NCI-H526 treated with DMSO at 0.1 percent for 48 hours (cell line): ENCODE results near the gene MARS1.
A peak's percentile ranks its signal among the peaks of the same experiment; 100 is the strongest.

Experiments
- DNase-seq: peaks from one replicate; lab custom pipeline; 2025; lab: John Stamatoyannopoulos, UW

The MARS1 gene

DNA sequence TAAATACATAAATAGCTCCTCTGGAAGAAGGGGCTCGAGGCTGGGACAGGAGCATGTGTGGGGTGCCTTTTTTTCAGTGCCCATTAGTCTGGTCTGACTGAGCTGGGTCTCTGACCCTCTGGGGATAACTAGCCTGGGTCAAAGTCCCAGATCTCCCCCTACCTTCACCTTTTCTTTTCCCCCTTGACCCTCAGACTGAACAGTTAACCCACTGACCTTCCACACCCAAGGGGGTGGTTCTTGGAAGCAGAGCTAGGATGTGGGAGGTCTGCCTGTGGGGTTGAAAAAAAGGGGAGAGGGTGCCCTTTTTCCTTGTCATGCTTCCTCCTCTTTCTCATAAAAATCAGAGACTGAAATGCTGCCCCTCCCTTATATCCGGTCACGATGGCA, 29.2 kb upstream of the MARS1 start:
- DNase-seq: no peak

DNA sequence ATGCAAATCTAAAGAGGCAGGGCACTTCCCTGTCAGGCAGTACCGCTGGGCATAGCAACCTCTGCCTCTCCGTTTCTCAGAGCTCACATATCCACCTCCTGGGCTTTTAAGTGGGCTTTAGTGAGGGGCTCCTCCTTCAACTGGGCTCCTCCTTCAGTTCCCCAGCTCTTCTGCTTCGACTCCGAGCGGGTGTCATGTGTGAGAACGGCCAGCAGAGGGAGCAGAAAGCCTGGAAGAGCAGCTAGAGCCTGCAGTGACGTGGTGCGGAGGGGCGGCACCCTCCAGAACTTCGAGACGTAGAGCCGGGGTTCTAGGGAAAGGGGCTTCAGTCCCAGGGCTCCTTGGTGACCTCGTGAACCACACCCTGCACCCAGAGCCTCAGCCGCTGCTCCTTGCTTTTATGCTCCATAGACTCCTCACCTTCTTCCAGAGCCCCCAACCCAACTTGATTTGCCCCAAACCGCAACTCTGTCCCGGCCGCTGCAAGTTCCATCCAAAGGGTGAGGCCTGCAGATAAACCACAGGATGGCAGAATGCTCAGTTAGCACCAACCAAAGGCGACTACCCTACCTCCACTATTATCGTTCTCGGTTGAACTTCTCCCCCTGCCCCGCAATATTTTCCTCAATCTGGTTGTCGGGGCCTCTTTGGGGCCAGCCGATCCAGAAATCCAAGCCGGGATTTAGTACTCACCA, 28.7 kb upstream of the MARS1 start:
- DNase-seq: peak; percentile 86

DNA sequence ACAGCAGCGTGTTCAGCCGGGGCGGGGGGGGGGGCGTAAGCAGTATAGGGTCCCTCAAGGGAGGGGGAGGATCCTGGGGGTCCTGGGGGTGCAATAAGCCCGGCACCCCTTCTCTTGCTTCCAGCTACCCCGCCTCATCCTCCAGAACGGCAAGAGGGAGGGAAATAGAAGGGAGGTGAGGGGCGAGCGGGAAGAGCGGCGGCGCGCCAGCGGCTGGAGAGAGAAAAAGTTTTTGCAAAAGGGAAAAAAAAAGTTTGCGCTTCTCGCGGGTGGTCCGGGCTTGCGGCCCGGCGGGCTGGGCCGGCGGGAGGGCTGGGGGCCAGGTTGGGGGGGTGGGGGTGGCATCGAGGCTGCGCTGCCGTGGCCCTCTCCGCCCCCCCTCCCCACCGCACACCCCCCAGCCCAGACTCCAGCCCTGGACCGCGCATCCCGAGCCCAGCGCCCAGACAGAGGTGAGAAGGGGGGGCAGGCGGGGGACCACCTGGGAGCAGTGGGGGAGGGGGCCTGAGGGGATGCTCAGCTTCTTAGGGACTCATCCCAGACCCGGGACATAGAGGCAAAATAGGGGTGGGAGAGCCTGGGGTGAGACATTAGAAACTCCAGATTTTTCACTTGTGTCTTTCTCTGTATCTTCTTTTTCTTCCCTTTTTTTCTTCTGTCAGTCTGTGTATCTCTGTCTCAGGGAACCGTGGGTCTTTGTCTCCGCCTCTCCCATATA, 28.0 kb upstream of the MARS1 start, which contains the start of gene GLI1:
TSS of gene GLI1 (plus strand) at position 36 of the 718 bp plus-strand sequence. CDS start 3,907 bp downstream, outside the sequence.
- DNase-seq: peak; percentile 62

DNA sequence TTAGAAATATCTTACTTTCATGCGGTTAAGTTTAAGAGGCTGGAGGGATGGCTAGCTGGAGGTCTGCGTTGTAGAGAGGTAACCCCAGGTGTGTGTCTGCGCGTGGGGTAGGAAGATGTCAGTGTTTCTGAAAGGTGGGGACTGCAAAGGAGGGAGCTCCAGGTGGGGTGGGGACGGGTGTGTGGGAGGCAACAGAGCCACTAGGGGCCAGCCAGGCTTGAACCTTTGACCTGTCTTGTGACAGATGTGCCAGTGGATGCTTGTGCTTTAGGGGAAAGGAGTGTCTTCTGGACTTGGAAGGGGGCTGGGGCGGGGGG, 27.4 kb upstream of the MARS1 start:
- no peak for DNase-seq

DNA sequence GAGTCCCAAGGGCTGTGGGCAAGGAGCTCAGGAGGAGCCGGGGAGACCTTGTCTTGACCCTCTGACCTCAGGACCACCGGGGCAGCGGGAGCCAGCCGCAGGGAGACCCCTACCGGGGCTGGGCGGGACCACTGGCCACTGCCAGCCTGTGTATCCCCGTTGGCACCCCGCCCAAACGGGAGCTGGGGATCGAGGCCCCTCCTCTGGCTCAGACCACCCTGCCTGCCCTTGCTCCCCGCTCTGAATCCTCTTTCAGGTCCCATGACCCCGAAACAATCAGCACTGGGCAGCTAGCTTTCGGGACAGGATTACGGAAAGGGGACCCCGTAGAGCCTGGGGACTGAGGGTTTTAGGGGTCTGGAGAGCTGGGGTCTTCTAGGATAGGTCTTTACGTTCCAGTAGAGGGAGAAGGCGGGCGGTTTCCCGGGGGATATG, 27.0 kb upstream of the MARS1 start:
- no peak for DNase-seq

DNA sequence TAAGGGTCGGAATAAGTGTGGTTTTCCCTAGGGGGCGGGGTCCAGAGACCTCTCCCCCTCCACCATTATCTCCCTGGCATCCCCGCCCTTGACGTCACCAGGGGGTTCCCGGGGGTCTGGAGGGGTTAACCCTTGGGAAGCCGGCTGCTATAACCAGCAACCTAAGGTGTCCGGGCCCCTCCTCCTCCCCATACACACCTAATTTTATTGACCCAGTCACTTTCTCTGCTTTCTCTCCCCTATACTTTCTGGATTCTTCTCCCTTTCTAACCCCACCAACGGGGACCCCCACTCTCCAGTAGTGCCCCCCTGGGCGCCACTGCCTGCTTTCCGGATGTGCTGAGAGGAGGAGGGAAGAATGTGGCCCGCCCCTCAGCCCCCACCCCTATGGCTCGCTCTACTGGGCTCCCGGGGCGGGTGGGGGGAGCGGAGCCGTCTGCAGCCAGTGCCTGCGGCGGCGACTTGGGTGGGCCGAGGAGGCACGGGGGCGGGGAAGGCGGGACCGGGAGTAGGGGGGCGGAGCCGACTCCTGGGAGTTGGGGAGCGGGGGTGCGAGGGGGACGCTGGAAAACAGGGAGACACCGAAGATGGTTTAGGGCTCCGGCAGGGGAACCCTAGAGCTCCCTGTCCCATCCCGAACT, 26.5 kb upstream of the MARS1 start:
- no peak for DNase-seq

DNA sequence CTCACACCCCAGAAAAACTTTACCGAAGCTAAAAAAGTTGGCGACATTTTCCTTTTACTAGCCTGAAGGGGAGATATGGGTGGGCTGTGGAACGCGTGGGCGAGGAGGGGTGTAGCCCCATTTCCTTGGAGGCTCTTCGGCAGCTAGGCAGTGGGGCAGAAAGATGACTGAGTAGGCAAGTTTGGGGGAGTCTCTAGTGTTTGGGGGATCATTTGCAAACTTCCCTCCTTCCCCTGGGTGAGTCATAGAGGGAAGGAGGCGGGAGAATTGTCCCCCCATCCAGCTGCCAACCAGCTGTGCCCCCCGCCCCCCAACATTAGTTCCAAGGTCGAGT, 26.0 kb upstream of the MARS1 start:
- DNase-seq: no peak

DNA sequence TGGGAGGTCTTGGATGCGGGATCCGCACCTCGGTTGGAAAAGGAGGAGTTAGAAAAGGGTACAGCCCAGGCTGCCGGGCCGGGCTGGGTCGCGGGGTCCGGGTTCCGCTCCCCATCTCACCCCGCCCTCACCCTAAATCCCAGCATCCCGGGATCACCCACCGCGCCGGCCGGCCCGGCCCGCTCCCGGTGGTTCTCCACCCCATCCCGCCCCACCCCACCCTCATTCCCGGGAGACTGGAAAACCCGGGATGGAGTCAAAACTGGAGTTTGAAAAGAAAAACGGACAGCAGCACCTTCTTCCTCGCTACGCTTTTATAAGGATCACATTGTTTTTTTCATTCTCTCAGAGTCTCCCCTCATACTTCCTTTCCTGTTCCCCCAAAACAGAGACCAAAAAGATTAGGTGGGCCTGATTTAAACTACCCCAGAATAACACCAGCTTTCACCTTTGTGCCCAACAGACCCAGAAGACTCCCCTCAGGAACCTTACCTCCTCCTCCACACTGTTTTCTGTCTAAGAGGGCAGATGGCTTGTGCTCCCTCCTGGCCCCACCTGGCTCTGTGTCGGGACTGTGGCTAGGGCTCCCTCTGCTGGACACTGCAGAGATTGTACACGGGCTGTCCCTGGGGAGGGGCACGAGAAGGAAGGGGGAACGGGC, 25.5 kb upstream of the MARS1 start:
- DNase-seq: peak; percentile 92

DNA sequence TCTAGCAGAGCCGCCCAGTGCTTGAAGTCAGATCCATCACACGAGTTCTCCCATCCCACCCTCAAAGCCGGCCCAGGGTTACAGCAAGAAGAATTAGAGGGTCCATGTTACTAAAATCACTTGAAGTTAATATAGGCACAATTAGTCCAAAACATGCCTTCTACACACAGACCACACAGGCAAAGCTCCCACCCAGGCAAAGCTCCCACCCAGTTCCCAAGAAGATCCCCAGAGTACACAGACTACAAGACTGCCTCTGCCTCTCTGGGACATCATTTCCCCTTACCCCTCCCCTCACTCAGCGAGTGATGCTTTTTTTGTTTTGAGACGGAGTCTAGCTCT, 25.0 kb upstream of the MARS1 start:
- no peak for DNase-seq

DNA sequence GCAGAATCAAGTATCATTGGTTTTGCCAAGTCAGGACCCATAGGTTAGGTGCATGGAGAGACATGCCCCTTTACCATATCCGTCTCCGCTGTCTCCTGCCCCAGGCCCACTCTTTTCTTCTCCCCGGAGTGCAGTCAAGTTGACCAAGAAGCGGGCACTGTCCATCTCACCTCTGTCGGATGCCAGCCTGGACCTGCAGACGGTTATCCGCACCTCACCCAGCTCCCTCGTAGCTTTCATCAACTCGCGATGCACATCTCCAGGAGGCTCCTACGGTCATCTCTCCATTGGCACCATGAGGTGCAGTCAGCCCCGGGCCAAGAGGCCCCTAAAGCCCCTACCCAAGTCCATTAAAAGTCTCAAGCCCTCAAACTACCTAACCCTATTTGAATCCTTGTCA, 23.3 kb upstream of the MARS1 start:
- no peak for DNase-seq

DNA sequence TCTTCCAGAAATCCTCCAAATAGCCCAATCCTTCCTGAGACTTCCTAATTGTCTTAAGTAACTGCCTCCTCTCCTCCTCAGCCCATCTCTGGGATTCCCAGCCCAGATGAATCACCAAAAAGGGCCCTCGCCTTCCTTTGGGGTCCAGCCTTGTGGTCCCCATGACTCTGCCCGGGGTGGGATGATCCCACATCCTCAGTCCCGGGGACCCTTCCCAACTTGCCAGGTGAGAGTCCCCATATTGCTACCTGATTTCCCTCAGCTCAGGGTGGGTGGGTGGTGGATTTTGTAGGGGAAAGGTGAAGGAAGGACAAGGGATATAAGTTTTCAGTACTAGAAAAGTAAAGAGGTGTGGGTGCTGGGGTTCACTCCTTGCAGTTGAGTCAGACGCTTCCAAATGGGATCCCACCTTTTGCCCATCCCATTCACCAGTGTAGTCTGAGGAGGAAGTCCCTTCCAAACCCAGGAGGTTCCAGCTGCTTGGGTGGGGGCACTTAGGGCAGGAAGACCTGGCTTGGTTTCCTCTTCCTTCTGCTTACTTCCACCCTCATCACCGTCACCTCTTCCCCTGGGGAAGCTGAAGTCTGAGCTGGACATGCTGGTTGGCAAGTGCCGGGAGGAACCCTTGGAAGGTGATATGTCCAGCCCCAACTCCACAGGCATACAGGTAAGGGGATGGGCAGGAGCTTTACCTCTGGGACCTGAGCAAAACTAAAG, 22.7 kb upstream of the MARS1 start:
- DNase-seq: no peak

DNA sequence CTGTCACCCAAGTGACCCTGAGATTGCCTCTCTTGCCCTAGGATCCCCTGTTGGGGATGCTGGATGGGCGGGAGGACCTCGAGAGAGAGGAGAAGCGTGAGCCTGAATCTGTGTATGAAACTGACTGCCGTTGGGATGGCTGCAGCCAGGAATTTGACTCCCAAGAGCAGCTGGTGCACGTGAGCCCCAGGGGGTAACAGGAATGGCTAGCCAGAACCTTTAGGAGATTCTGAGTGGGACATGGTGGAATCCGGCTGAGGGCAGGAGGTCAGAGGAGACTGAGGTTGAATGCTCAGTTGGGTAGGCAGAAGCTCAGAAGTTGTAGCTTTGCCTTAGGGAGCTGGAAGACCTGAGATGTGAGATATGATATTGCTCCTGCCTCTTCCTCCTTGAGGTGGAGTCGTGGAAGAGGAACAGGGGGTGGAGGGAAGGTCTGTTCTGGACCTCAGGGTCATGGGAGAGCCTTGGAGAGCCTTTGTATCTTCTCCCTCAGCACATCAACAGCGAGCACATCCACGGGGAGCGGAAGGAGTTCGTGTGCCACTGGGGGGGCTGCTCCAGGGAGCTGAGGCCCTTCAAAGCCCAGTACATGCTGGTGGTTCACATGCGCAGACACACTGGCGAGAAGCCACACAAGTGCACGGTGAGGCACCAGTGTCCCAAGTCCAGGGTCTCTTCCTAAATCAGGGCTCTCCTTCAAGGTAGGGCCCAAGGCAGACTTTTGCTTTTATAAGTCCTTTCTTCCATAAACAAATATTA, 21.9 kb upstream of the MARS1 start:
- no peak for DNase-seq

DNA sequence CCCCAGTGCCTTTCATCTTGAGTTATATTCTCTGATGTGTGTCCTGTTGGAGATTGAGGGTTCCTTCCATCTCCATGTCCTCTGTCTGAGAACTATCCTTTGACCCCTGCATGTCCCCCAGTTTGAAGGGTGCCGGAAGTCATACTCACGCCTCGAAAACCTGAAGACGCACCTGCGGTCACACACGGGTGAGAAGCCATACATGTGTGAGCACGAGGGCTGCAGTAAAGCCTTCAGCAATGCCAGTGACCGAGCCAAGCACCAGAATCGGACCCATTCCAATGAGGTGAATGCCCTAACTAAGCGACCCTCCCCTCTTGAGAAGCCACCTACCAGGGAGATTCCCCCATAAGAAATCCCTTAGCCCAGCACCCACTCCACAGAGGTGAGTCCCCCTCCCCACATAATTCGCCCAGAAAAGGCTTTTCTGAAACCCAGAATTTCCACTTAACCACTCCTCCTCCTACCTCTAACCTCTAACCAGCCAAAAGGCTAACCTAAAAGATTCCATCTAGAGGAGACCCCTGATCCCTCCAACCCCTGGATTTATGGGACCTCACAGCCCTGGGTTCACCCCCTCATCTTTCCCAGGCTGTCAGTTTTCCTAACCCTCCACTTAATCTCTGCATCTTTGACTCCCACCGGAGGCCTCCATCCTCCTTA, 20.5 kb upstream of the MARS1 start:
- no peak for DNase-seq

DNA sequence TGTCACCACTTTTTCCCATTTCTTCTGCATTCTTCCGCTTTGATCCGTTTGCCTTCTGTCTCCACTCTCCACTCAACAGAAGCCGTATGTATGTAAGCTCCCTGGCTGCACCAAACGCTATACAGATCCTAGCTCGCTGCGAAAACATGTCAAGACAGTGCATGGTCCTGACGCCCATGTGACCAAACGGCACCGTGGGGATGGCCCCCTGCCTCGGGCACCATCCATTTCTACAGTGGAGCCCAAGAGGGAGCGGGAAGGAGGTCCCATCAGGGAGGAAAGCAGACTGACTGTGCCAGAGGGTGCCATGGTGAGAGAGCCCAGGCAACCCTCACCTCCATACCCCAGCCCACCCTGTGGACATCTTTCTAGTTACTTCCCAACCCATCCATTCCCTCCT, 20.0 kb upstream of the MARS1 start:
- DNase-seq: no peak

DNA sequence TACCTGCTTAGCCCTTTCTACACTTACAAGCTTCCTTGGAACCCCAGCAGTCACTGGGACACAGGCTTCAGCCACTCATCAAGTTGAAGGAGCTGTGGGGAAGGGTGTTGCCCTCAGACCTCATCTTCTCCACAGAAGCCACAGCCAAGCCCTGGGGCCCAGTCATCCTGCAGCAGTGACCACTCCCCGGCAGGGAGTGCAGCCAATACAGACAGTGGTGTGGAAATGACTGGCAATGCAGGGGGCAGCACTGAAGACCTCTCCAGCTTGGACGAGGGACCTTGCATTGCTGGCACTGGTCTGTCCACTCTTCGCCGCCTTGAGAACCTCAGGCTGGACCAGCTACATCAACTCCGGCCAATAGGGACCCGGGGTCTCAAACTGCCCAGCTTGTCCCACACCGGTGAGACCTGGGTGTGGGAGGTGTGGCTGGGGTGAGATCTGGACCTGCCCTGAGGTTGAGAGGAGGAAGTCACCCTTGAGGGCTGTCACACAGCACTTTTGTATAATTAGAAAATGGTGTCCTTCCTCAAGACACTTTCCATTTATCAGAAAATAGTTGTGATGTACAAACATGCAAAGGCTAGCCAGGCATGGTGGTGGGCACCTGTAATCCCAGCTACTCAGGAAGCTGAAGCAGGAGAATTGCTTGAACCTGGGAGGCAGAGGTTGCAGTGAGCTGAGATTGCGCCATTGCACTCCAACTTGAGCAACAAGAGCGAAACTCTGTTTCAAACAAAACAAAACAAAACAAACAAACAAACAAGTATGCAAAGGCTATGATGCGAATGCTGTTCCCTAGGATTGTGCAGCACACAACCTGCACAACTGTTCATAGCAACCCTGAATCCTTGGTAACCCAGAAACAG, 18.3 kb upstream of the MARS1 start:
- no peak for DNase-seq

DNA sequence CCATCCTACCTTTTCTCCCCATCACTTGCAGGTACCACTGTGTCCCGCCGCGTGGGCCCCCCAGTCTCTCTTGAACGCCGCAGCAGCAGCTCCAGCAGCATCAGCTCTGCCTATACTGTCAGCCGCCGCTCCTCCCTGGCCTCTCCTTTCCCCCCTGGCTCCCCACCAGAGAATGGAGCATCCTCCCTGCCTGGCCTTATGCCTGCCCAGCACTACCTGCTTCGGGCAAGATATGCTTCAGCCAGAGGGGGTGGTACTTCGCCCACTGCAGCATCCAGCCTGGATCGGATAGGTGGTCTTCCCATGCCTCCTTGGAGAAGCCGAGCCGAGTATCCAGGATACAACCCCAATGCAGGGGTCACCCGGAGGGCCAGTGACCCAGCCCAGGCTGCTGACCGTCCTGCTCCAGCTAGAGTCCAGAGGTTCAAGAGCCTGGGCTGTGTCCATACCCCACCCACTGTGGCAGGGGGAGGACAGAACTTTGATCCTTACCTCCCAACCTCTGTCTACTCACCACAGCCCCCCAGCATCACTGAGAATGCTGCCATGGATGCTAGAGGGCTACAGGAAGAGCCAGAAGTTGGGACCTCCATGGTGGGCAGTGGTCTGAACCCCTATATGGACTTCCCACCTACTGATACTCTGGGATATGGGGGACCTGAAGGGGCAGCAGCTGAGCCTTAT, 17.4 kb upstream of the MARS1 start:
- no peak for DNase-seq

DNA sequence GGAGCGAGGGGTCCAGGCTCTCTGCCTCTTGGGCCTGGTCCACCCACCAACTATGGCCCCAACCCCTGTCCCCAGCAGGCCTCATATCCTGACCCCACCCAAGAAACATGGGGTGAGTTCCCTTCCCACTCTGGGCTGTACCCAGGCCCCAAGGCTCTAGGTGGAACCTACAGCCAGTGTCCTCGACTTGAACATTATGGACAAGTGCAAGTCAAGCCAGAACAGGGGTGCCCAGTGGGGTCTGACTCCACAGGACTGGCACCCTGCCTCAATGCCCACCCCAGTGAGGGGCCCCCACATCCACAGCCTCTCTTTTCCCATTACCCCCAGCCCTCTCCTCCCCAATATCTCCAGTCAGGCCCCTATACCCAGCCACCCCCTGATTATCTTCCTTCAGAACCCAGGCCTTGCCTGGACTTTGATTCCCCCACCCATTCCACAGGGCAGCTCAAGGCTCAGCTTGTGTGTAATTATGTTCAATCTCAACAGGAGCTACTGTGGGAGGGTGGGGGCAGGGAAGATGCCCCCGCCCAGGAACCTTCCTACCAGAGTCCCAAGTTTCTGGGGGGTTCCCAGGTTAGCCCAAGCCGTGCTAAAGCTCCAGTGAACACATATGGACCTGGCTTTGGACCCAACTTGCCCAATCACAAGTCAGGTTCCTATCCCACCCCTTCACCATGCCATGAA, 16.8 kb upstream of the MARS1 start:
- no peak for DNase-seq

DNA sequence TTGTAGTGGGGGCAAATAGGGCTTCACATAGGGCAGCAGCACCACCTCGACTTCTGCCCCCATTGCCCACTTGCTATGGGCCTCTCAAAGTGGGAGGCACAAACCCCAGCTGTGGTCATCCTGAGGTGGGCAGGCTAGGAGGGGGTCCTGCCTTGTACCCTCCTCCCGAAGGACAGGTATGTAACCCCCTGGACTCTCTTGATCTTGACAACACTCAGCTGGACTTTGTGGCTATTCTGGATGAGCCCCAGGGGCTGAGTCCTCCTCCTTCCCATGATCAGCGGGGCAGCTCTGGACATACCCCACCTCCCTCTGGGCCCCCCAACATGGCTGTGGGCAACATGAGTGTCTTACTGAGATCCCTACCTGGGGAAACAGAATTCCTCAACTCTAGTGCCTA, 16.2 kb upstream of the MARS1 start:
- no peak for DNase-seq

DNA sequence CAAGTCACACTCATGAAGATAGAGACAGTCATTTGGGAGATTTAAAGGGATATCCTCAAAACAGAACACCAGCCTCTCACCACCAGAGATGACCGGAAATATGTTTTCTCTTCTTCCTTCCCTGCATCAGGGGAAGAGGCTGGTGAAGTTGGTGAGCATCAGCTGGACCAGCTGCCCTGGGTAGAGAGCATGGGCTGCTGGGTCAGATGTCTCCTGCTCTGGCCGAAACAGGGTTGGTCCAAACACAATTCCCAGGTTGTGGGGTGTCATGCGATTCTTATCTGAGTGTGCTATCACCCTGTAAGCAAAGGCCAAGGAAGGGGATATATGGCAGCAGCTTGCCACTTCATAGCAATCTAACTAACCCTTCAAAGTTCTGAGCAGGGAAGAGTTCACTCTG, 15.5 kb upstream of the MARS1 start:
- no peak for DNase-seq
